ENCODE data around the gene CYP26C1. TPM values are rescaled to one million over a fixed set of nuclear protein-coding genes. Genes with fewer than 3 reads are reported as not detected.

CYP26C1 gene
- total and polyA plus RNA-seq, 3 donors from 2014 or later, result 0.17 to 0.68 (median 0.31) TPM

- Histone ChIP-seq H3K36me3 (ENCODE audit: low read depth, missing control alignments) (no peaks in the 10 kb centered on the region), H3K9me3 (no peaks in the 10 kb centered on the region), H3K4me1 (peaks cover 19% of the 10 kb centered on the region), H3K4me3 (no peak overlapping the region), H3K27ac (no peak overlapping the region), H3K27me3 (no peaks in the 10 kb centered on the region)
- intact Hi-C loops (cut with DNase I; ENCODE audit: low total_unique reads), result no loop called here
- no peak for DNase-seq
- WGBS, 2 donors, result 78 to 90% methylated on average over 7 to 9 of the region's 9 CpGs
- TF ChIP-seq CTCF (IDR thresholded peaks at IDR 0.05), result no peak
- TF ChIP-seq POLR2A (IDR thresholded peaks at IDR 0.05), result no peak
Measured at GRCh38 chr10:93063977-93064660, 3.5 kb downstream of the CYP26C1 start.

- Histone ChIP-seq H3K9me3 (no peaks in the 10 kb centered on the region), H3K27ac (no peak overlapping the region), H3K36me3 (ENCODE audit: low read depth, missing control alignments) (no peaks in the 10 kb centered on the region), H3K4me1 (peaks cover 20% of the 10 kb centered on the region), H3K4me3 (no peak overlapping the region), H3K27me3 (no peaks in the 10 kb centered on the region)
- 65 to 73% methylated on average over 12 of the region's 12 CpGs for WGBS, 2 donors
- TF ChIP-seq CTCF (IDR thresholded peaks at IDR 0.05), result no peak
- intact Hi-C loops (cut with DNase I; ENCODE audit: low total_unique reads), result no loop called here
- DNase-seq, result no peak
Measured at GRCh38 chr10:93064874-93065660, 4.5 kb downstream of the CYP26C1 start.

- Histone ChIP-seq H3K4me1 (peaks cover 20% of the 10 kb centered on the region), H3K9me3 (no peaks in the 10 kb centered on the region), H3K36me3 (ENCODE audit: low read depth, missing control alignments) (no peaks in the 10 kb centered on the region), H3K27ac (no peak overlapping the region), H3K4me3 (no peak overlapping the region), H3K27me3 (no peaks in the 10 kb centered on the region)
- DNase-seq, result no peak
- WGBS, 2 donors, result 44 to 51% methylated on average over 23 to 54 of the region's 81 CpGs
- TF ChIP-seq CTCF (IDR thresholded peaks at IDR 0.05), result no peak
- no peak for TF ChIP-seq POLR2A (IDR thresholded peaks at IDR 0.05)
- intact Hi-C loops (cut with DNase I; ENCODE audit: low total_unique reads), result no loop called here
Measured at GRCh38 chr10:93065675-93066543, 5.3 kb downstream of the CYP26C1 start.

GRCh38 chr10:93066544-93066913, 5.9 kb downstream of the CYP26C1 start:
- Histone ChIP-seq H3K36me3 (ENCODE audit: low read depth, missing control alignments) (no peaks in the 10 kb centered on the region), H3K4me1 (peaks cover 20% of the 10 kb centered on the region), H3K9me3 (no peaks in the 10 kb centered on the region), H3K27me3 (no peaks in the 10 kb centered on the region), H3K4me3 (no peak overlapping the region), H3K27ac (no peak overlapping the region)
- intact Hi-C loops (cut with DNase I; ENCODE audit: low total_unique reads), result no loop called here
- TF ChIP-seq POLR2A (IDR thresholded peaks at IDR 0.05) (no peak), CTCF (IDR thresholded peaks at IDR 0.05) (no peak)
- WGBS, 2 donors, result 46 to 50% methylated on average over 11 of the region's 11 CpGs
- DNase-seq, result no peak
